Jurkat, Clone E6-1 (cell line): ENCODE measurements around the gene FRA10AC1. TPM values are rescaled to one million over a fixed set of nuclear protein-coding genes. Genes with fewer than 3 reads are reported as not detected.
A peak's percentile ranks its signal among the peaks of the same experiment; 100 is the strongest.

ENCODE experiments used
- DNase-seq: peaks from one replicate; pipeline ENCODE4 v3.0.0-alpha.2; 2011; ENCODE audit warnings: low read depth, low spot score
- H3K4me3 ChIP-seq: 2 replicates; pipeline ENCODE4 v1.5.1; 2011; ENCODE audit warnings: mild to moderate bottlenecking, low read length, control low read depth, moderate library complexity
- polyA plus RNA-seq: library from polyadenylated mRNA; unstranded; fragments of >200 nt; gene quantifications from one replicate; pipeline ENCODE4 v1.2.1, GENCODE V29; 2012; ENCODE audit warnings: missing spikeins; ENCODE audit not compliant: insufficient read length, insufficient read depth

Gene FRA10AC1, protein sequence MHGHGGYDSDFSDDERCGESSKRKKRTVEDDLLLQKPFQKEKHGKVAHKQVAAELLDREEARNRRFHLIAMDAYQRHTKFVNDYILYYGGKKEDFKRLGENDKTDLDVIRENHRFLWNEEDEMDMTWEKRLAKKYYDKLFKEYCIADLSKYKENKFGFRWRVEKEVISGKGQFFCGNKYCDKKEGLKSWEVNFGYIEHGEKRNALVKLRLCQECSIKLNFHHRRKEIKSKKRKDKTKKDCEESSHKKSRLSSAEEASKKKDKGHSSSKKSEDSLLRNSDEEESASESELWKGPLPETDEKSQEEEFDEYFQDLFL
- 14.6 TPM for polyA plus RNA-seq

DNA sequence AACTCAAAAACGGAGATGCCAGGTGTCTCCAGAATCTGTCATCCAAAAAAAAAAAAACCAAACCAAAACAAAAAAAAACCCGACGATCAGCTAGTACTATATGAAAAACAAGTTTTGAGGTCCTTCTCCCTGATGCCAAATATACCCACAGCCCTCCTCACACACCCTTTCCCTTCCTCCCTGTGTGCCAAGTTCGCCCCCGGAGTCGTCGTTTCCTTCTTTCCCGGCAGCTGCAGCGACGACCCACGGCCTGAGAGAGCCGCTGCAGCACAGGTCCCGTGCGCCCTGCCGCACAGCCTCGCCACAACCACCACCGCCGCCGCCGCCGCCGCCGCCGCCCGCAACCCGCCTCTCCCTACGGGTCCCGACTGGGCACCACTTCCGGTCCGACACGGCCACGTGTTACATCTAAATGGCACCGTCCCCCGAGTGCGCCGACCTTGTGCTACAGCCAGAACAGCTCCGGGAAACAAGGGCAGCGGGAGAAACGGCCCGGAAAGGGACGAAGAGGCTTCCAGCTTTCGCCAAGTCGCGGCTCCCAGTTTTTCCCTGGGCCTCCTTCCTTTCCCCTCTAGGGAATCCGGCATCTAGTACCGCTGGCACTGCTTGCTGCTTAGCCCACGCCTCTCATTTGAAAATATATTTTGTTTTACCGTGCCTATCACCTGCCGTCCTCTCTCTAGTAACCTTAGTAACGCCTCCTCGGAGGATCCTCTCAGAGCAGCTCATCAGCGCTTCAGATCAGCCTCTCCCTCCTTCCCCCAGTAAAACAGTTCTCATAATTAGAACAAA, at the start of gene FRA10AC1:
TSS of gene FRA10AC1 (minus strand) at position 383 of the 792 bp plus-strand sequence. CDS start 2,486 bp downstream, outside the sequence.
- DNase-seq: peak; percentile 87
- H3K4me3 ChIP-seq: peak within 1 kb of the TSS; percentile 62

DNA sequence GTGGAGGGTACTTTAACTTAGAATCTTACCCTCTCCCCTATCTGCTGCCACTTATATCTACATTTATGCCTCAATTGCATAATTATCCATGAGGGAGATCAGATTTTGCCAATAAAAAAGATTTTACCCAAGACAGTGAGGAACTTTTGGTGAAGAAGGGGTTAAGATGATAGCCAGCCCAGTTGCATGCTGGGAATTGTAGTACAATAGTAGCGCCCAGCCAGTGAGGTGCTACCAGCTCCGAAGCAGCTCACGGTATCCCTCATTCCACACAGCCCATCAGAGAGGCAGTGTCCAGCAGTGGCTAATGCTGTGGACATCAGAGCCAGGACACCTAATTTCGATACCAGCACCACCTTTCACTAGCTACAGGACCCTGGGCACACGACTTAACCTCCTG, 49.4 kb upstream of the FRA10AC1 start:
- H3K4me3 ChIP-seq: peak overlapping the region; percentile 34
- DNase-seq: peak; percentile 15

- no peak for DNase-seq
- no peak overlapping the region for H3K4me3 ChIP-seq
These were observed 48.7 kb upstream of the FRA10AC1 start for GRCh38 chr10:93751124-93751523.

GRCh38 chr10:93749218-93749799, 46.9 kb upstream of the FRA10AC1 start:
- no peak for DNase-seq
- no peak overlapping the region for H3K4me3 ChIP-seq

- DNase-seq: peak; percentile 12
- H3K4me3 ChIP-seq: no peak overlapping the region
These were observed 44.5 kb upstream of the FRA10AC1 start for GRCh38 chr10:93746844-93747284.

DNA sequence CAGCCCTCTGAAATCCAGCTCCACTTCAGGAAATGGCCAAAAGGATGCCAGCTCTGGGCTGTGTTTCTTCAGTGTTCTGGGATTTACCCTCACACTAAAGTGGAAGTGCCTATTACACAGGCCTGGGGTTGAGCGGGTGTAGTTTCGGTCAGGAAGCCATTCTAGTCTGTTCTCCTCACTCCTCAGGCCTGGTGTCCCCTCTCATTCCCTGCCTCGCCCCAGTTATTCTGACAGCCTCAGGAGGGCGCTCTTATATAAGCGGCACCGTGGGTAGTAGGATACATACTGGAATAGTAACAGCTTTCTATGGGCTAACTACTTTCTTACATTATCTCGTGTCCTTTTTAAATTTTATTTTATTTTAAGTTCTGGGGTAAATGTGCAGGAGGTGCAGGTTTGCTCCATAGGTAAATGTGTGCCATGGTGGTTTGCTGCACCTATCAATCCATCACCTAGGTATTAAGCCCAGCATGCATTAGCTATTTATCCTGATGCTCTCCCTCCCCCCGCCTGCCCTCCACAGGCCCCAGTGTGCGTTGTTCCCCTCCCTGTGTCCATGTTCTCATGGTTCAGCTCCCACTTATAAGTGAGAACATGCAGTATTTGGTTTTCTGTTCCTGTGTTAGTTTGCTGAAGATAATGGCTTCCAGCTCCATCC, 43.1 kb upstream of the FRA10AC1 start:
- no peak for DNase-seq
- H3K4me3 ChIP-seq: no peak overlapping the region

- DNase-seq: no peak
These were observed 40.4 kb upstream of the FRA10AC1 start for GRCh38 chr10:93742633-93743349.

GRCh38 chr10:93741367-93741766, 39.0 kb upstream of the FRA10AC1 start:
- DNase-seq: no peak
- H3K4me3 ChIP-seq: no peak overlapping the region

More at GRCh38 chr10:93742633-93743349, 40.4 kb upstream of the FRA10AC1 start:
- H3K4me3 ChIP-seq: no peak overlapping the region

- no peak overlapping the region for H3K4me3 ChIP-seq
- no peak for DNase-seq
These were observed 23.6 kb upstream of the FRA10AC1 start for GRCh38 chr10:93726024-93726423.

DNA sequence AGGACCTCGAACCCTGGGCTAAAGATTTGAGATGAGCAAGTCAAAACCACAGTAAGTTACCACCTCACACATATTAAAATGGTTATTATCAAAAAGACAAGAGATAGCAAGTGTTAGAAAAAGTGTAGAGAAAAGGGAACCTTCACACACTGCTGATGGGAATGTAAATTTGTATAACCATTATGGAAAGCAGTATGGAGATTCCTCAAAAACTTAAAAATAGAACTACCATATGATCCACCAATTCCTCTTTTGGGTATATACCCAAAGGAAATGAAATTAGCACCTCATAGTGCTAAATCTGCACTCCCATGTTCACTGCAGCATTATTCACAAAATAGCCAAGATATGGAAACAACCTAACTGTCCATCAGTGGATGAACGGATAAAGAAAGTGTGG, 20.8 kb upstream of the FRA10AC1 start:
- DNase-seq: no peak
- no peak overlapping the region for H3K4me3 ChIP-seq

- DNase-seq: no peak
- no peak overlapping the region for H3K4me3 ChIP-seq
These were observed 20.2 kb upstream of the FRA10AC1 start for GRCh38 chr10:93722550-93722949.

DNA sequence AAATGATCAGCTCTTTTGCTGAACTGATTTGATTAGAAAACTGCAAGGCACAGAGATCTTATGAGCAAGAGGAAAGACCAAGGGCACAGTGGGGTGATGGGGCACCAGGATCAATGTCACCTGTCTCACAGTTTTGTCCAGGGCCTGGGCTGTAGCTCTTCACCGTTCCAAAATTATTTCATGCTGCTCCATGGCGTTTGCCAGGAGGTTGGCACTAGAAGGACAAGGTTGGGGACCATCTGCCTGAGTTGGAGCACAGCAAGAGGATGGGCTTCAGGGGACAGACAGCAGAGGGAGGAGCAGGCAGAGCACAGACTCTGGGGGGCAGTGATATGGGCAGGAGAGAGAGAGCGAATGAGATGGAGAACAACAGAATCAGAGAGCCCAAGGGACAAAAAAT, 17.5 kb upstream of the FRA10AC1 start:
- no peak for DNase-seq
- no peak overlapping the region for H3K4me3 ChIP-seq

DNA sequence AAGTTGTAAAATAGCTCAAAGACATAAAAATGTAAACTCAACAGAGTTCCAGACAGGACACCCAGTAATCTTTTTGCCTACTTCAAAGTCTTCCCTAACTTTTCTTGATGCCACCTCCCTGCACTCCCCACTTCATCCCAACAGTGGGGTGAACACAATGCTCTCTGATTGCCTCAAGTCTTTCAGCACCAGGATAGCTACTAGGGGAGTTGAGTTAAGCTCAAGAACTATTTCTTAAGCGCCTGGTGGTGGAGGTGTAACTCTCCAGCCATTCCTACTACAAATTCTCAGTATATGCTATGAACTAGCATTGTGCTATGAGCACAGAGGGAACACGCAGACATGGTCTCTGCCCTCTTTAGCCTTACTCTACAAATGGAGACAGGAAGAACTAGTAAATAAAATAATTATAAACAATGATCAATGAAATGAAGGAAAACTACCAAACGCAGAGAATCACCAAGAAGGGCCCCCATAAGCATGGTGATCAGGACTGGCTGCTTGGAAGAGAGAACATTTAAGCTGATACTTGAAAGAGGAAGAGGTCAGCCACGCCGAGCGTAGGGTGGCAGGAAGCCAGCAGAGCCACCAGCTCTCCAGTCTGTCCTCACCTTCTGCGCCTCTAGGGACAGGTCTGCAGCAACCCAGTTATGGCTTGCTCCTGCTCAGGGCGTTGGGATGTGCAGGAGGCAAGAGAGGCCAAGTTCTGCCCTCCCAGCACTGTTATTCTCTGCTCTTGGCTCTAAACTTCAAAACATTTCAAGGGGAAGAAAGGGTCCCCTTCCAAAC, 16.7 kb upstream of the FRA10AC1 start:
- H3K4me3 ChIP-seq: no peak overlapping the region
- no peak for DNase-seq

- no peak for DNase-seq
- H3K4me3 ChIP-seq: no peak overlapping the region
These were observed 14.4 kb upstream of the FRA10AC1 start for GRCh38 chr10:93716766-93717165.

DNA sequence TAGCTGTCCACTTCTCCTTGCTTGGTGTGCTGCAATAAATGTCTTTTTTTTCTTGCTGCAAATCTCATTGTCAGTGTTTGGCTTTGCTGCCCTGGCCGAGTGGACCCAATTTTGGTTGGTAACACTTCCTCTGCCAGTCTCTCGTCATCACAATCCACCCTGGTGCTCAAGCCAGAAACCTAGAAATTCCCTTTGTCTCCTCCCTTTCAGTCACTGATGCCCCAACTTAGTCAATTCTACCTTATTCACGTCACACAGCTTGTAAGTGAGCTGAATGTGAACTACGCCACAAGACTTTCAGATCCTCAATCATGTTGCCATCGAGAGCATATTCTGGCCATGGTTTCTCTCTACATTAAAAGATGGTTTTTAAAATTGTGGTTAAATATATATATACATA, 13.0 kb upstream of the FRA10AC1 start:
- H3K4me3 ChIP-seq: no peak overlapping the region
- DNase-seq: no peak

DNA sequence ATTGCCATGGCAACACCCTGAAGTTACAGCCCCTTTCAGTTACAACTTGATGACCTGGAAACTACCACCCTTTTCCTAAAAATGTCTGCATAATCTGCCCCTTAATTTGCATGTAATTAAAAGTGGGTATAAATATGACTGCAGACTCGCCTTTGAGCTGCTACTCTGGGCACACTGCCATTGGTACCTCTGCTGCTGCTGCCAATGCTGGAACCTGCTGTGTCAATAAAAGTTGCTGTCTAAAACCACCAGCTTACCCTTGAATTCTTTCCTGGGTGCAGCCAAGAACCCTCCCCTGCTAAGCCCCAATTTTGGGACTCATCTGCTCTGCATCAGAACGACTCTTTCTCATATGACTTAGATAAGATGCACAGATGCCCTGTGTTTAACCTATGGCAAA, 10.2 kb upstream of the FRA10AC1 start:
- DNase-seq: no peak
- H3K4me3 ChIP-seq: no peak overlapping the region

DNA sequence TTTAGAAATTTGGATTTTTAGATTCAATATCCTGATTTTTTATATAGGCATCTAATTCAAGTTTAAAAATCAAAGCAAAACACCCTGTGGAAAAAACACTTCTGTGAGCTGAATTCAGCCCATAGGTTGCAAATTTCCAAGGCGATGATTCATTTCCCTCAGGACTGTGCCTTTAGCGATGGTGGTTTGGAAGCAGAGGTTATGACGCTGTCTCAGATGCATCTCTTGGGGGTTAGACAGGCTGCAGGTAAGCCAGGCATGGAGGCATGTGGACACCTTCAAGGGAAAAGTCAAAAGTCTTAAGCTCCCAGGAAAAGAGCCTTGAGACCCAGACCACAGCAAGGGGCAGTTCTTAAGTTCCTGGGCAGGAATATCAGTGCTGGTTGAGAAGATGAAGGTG, 9.5 kb upstream of the FRA10AC1 start:
- no peak for DNase-seq

GRCh38 chr10:93710333-93710909, 8.0 kb upstream of the FRA10AC1 start:
- H3K4me3 ChIP-seq: no peak overlapping the region
- no peak for DNase-seq

More for the DNA sequence above, 9.5 kb upstream of the FRA10AC1 start:
- H3K4me3 ChIP-seq: no peak overlapping the region
